Stimulated activated CD8-positive, alpha-beta memory T cell treated with anti-CD3 and anti-CD28 coated beads, Interleukin-12 subunit alpha, Interleukin-12 subunit beta, amount 100 ng/mL, for 1 hour (primary cell): ENCODE results near the gene IFNLR1.

Experiments used
- DNase-seq: peaks from one replicate; pipeline ENCODE4 v3.0.0-alpha.2; 2020; ENCODE audit warnings: low read depth

The IFNLR1 gene

DNA sequence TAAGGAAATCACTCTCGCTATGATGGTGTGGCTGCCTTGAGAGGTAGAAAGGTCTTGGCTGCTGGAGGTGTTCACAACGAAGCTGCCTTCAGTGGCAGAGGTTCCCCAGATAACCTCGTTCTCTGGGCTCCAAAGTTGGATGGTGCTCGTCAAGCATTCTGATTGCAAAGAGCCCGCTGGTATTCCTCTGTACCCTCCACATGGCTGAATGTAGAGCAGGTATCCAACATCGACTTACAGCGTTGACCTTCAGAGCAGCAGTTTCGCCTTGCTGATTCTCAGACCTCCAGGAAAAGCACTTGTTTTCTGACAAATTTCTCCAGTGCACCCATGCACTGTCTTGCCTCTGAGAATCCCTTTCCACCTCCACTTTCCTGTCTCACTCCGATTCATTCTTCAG, 39.9 kb downstream of the IFNLR1 start:
- no peak for DNase-seq

DNA sequence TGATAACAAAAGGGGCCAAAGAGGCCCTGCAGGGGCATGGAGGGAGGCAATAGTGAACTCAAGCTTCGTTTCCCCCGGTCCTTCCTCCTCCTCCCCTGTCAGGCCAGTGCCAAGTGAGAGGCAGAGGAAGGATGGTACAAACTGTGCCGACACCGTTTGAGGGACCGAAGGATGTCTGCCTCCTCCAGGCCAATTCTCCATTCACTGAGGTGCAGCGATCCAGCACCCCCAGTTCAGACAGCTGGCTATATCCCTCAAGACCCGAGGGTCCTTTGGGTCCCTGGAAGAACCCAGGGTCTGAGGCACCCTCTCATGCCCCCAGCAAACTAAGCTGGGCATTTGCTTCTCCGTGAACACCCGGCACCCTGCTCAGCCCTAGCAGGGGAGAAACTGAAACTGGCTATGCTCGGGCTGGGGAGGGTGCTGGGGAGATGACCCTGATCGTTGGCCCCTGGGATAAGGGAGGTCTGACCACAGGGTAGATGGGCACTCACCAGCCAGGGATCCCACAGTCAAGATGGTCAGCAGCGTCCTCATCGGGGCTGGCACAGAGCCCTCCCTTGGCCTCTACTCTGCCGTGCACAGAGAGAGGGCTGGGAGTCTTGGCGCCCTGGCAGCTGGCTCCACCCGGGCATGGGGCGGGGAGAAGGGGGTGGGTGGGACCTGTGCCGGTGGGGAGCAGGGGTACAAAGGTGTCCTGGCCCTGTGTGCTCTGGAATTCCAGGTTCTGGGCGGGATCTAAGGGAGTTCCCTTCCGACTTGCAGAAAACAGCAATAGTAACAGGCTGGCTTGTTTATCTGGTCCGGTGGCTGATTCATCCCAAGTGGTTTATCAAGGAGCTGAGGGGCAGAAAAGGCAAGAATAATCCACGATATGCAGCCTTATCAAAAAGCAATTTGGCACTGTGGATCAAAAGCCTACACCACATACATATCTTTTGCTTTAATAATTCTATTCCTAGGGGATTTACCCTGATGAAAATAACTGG, 44.2 kb downstream of the IFNLR1 start, which contains the start of gene IL22RA1:
IL22RA1 (minus strand) TSS at position 595 of the 989 bp plus-strand sequence; CDS start at position 537, 58 bp downstream.
- DNase-seq, result no peak

DNA sequence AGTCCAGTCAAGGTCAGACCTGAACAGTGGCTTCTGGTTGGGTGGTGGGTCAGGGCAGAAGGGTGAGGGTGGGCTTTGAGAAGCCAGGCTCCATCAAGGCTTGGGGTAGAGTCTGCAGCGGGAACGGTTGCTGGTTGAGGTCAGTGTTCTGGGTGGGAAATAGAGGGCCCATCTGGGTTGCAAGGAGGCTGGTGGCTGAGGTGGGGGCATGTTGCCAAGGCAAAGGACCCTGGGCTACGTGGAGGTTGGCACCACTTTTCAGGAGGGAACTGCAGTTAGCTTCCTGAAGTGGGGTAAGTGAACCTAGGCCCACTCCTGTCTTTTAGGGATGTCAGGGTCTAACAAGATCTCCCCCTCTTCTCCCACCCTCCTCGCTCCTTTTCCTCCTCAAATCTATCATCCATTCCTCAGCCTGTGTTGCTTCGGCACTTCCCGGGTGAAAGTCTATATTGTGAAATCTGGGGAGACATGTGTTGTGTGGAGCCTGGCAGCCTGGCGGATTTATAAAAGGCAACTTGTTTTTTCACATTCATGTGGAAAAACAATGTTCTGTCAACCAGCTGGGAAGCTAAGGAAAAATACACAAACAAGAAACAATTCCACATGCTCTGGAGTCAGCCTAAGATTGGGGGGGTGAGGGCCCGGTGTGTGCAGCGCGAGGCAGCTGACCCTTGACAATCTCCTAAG, 45.6 kb downstream of the IFNLR1 start:
- DNase-seq, result no peak

DNA sequence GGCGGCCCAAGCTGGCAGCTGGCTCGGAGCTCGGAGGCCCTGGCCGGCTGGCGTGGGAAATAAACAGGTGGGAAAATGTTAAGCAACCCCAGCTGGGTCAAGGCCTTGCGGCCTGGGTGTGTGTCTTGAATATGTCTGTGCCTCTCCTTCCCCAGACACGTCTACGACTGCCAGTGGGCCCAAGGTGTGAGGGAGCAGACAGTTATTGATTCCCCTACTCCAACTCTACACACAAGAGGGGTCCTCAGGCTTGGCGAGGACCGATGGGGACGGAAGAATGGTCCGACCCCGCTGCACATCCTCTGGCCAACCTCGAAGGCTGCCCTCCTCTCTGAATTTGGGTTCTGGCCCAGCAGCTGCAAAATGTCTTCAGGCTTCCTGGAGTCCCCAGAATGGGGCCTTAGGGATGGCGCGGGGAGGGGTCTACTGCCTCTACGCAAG, 46.3 kb downstream of the IFNLR1 start:
- DNase-seq, result no peak

DNA sequence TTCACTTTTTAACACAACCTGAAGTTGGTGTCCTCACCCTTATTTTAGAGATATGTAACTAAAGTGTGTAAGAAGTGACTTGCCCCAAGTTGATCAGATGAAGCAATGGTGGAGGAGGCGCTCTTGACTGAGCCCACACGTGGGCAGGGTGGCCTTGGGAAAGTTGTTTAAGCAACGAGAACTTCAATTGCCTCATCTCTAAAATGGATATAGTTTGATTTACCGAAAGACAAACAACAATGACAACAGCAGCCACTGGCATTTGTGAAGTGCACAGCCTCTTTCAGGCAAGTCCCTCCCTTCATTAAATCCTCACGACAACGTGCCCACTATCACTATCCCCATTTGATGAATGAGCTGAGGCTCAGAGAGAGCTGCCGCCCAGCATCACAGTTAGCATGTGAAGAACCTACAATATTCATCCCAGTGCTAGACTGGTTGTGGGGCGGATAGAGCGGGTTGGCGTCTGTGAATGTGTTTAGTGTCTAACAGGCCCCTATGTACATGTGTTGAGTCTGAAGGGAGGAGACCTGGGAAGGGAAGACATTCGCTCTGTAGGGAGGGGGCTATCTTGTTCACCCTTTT, 47.2 kb downstream of the IFNLR1 start:
- DNase-seq, result no peak

DNA sequence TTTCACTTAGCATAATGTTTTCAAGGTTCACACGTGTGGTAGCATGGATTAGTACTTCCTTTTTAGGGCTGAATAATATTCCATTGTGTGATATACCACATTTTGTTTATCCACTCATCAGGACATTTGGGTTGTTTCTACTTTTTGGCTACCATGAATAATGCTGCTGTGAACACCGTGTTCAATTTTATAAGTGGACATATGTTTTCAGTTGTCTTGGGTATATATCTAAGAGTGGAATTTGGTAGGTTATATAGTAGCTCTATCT, 47.9 kb downstream of the IFNLR1 start:
- DNase-seq, result no peak

DNA sequence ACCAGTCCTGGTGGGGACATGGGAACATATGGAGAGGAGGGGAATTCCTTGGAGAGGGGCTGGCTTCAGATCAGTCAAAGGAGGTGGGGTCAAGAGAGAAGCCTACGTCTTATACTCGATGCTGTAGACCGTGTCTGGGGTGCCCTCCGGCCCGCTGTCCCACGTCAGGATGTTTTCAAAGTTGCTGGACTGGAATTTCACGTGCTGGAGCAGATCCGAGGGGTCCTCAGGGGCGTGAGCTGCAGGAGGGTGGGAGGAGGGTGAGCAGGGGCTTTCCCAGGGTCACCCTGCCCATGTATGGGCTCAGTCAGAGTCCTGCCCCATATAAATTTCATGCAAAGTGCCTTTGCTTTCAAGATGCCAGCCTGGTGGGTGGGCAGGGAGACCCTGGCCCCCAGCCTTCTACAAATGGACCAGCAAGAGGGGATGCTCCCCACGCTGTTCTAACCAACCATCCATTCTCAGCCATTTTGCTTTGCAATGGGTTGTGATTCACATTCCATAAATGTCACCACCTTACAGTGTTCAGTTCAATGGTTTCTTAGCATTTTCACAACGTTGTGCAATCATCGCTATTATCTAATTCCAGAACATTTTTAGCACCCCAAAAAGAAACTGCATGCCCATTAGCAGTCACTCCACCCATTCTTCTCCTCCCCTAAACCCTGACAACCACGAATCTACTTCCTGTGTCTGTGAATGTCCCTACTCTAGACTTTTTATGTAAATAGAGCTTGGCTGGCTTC, 48.4 kb downstream of the IFNLR1 start:
- DNase-seq, result no peak

DNA sequence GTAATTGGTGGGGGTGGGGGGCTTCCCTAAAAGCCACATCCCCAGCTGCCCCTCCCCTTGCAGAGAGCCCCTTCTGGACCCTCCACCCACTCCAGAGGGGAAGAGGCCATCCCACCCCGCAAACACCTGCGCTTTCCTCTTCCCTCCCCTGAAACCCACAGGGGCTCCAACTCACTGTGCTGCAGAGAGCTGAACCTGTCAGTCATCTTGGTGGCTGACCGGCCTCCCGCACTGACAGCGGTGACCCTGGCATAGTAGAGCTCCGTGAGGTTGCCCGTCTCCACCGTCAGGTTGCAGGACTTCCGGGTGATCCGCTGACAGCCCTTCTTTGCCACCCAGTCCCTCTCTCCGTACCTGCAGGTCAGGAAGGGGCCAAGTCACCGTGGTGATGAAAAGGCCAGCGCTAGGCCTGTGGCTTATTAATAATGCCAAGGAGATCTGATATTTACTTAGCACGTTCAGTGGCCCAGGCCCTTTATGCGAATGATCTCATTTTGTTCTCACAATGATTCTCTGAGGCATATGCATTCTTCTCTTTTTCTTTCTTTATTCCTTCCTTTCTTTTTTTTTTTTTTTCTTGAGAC, 50.0 kb downstream of the IFNLR1 start:
- DNase-seq, result no peak

DNA sequence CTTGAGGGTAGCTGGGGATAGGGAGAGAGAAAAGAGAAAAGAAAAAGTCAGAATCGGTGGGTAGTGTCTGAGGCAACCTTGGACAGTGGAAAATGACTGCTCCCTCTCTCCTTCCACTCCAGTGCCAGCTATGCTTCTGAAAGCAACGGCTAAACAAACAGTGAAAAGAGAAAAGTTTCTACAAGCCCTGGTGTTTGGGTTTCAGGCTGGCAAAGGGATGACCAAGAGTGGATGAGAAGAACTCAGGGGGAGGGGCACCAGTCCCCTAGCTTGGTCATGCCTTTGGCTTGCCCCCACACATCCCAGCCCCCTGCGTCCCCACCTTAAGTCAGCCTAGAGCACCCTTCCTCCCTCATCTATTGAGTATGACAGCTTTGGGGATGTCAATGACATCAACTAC, 52.7 kb downstream of the IFNLR1 start:
- DNase-seq, result no peak

DNA sequence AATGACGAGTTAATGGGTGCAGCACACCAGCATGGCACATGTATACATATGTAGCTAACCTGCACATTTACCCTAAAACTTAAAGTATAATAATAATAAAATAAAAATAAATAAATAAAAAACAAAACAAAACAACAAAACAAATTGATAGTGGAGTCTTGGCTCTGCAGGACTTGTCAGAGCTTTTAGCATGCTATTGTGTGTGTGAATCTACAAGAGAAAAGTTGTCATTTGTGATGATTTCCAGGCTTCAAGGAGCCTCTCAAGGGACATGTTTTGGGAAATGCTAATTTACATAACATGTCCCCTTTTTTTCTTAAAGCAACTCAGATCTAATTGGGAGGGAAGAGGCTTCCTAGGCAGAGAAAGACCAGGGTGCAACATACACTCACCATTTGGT, 53.3 kb downstream of the IFNLR1 start:
- DNase-seq, result no peak

DNA sequence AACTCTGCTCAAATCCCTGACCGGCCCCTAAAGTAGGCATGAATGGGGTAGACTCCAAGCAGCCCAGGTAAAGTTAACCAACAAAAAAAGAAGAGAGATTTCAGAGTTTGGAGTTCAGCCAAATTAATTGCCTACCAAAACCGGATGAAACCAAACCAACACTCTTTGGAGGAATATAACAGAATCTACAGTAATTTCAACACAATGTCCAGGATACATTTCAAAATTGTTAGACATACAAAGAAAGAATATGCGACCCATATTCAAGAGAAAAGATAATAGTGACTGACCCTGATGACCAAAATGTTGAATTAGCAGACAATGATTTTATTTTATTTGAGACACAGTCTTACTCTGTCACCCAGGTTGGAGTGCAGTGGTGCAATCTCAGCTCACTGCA, 56.7 kb downstream of the IFNLR1 start:
- DNase-seq, result no peak

DNA sequence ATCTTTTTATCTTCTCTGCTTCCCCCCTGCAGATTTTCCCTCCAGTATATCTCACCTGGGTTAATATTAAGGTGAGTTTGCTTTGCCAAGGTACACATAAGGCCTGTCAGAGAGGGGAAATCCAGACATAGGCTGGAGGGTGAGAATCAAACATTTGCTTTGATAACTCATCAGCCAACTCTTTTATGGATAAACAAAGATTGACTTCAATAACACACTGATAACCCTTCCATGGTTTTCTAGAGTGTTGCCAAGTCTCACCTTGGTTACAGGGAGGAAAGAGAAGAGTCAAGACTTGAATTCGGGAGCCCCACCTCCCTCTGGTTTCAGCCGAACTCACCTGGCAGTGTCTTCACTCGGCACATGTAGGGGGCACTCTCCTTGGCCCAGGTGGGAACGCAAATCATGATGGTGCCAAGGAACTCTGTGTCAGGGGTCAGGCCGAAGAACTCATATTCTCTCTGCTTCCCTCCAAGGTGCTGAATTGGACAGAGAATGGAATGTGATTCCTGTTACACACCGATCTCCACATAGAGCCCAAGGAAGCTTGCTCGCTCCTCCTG, 59.2 kb downstream of the IFNLR1 start:
- no peak for DNase-seq

DNA sequence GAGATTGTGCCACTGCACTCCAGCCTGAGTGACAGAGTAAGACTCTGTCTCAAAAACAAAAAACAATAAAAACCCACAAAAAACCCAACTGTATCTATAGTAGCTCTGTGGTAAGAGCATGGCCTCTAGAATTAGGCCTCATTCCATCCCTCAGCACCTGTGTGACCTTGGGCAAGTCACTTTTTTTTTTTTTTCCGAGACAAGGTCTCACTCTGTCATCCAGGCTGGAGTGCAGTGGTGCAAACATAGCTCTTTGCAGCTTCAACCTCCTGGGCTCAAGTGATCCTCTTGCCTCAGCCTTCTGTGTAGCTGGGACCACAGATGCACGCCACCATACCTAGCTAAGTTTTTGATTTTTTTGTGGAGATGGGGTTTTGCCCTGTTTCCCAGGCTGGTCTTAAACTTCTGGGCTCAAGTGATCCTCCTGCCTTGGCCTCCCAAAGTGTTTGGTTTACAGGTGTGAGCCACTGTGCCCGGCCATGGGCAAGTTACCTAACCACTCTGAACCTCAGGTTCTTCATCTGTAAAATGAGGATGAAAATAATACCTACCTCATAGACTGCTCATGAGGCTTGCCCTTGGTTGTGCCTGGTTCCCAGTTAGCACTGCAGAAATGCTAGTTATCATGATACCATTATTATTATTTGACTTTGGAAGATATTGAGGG, 59.8 kb downstream of the IFNLR1 start:
- DNase-seq, result no peak

DNA sequence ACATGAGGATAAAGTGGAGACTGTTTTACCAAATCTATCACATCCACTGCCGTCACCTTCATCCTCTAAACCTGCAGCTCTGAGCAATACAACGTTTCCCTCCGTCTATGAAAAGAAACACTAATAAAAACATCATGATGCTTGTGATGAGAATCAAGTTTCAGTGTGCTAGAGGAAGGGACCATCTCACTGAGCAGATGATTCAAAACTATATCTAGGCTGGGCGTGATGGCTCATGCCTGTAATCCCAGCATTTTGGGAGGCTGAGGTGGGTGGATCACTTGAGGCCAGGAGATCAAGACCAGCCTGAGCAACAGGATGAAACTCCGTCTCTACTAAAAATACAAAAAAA, 60.4 kb downstream of the IFNLR1 start:
- no peak for DNase-seq

DNA sequence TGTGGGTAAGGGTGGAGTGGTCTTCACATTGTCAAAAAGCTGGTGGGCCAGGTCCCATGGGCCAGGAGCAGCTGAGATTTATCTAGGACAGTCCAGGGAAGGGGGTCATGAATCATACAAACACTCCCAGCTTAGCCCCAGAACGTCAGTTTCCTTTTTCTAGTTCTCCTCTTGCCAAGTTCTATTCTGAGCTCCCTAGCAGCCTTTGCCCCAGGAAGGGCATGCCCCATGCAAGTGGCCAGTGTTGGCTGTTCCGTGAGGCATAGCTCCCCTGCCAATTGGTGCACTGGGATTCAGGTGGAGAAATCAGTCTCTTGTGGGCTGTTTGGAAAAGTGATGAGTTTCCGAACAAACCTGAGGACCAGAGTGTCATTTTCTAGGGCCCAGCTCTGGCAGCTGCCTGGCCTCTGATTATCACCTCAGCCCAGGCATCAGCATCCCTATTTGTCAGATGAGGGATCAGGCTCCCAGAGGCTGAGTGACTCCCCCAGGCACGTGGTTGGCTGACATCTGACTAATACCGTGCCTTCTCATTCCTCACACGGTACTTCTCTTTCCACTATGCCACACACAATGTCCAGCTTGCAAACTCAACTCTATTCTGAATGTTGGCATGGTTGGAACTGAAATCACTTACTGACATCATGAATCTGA, 60.9 kb downstream of the IFNLR1 start:
- DNase-seq, result no peak

DNA sequence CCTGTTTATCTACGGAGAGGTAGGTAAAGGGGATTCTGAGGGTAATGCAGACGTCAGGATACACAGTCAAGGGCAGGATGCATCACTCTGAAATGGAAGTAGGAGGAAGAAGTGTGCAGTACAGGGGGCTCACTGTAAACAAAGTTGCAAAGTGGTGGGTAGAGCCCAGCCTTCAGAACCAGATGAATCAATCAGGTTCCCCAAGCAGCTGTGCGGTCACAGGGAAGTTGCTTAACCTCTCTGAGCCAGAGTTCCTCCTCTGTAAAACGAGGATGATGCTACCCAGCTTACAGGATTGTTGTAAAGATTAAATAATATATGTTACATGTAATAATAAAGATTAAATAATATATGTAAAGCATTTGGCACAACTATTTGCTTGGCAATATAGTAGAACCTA, 61.6 kb downstream of the IFNLR1 start:
- DNase-seq, result no peak

DNA sequence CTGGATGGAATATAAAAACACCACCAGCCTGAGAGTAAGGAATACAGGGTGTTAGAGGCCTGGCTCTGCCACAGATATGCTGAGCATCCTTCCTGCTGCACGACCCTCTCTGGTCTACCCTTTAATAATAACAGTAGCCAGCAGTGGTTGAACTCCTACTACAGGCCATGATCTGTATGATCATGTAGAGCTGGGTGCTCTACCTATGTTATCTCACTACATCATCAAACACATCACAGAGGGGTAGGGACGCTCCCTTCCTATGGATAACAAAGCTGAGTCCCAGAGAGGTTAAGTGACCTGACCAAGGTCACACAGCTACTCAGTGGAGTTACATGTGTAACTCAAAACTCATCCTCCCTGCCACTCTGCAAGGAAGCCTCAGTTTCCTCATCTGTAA, 62.1 kb downstream of the IFNLR1 start:
- DNase-seq, result no peak

DNA sequence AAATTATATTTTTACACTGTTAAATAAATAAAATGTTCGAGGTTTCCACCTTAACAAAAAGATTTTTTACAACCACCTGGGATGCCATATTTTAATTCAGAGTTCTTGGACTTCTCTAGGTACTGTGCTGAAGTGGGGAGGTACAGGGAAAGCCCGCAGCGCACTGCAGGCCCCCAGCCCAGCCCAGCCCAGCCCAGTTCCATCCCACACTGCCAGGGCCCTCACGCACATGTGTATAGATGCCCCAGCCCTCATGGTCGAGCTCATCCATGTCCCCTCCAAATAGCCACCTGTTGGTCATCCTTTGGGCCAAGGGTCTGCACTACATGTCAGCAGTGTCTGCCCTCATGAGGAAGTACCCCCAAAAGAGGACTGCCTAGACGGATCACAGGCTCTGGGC, 63.5 kb downstream of the IFNLR1 start:
- DNase-seq, result no peak

DNA sequence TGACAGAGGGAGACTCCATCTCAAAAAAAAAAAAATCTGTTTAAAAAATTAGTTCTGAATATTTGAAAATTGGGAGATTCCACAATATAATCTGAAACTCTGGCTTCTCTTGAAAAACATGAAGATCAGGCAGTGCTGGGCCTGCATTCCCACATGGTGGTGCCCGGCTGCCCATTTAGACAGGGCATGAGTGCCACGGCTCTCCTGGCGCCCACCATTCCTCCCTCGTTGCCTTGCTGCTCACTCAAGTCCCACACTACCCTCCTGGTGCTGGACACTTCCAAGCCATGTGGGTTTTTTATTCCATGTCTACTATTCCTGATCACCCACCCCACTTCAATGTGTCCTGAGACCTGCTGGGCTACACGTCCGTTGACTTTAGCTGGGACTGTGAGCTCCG, 64.3 kb downstream of the IFNLR1 start:
- no peak for DNase-seq

DNA sequence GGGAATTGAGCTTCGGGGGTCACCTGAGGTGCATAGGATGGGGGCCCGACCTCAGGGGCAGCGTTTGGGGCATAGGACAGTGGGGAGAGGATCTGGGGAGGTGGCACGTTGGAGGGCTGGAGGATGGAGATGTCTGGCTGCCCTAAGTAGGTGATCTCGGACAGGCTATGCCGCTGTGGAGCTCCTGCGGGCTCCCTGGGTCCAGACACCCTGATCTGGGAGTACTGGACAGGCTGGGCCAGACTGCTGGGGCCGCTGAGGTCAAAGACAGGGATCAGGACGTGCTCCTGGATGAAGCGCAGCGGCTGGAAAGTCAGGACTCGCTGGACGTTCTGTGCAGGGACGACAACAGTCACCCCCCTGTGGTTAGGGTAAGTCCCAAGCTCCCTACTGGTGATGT, 65.7 kb downstream of the IFNLR1 start:
- DNase-seq, result no peak

DNA sequence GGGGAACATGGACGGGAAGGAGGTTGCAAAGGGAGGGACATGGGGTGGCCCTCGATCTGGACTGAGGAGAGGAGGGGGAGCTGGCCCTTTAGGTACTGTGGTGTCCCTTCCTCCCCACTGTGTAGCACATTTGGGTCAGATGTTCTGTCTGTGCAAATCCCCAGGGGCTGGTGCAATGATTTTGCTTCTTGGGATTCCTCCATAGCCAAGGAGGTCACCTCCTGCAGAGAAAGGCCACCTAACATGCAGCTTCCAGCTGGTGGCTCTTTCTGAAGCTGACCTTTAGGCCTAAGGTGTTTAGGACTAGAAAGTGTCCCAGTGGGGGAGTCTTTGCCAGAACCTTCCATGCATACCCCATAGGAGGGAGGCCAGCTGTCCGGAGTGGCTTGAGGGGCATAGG, 66.1 kb downstream of the IFNLR1 start:
- no peak for DNase-seq
